Keratinocyte (primary cell): ENCODE data around the gene FAR1. TPM values are rescaled to one million over a fixed set of nuclear protein-coding genes. Genes with fewer than 3 reads are reported as not detected.

Experiments
- DNase-seq: peaks from one replicate; pipeline ENCODE4 v3.0.0-alpha.2; 2011; ENCODE audit warnings: low read depth, missing footprints, low spot score
- FAIRE-seq: peaks from 2 replicates; lab custom pipeline; 2011; peaks lifted over from hg19 to GRCh38; lab: Jason Lieb, UNC
- H2AFZ ChIP-seq: 2 replicates; pipeline ENCODE4 v1.6.0; 2012; ENCODE audit warnings: low read length, control low read depth, inconsistent platforms; ENCODE audit not compliant: control insufficient read depth
- H3K27ac ChIP-seq: 2 replicates; pipeline ENCODE4 v1.5.1; 2011; ENCODE audit warnings: low read length; ENCODE audit not compliant: control insufficient read depth, insufficient read depth
- H3K27me3 ChIP-seq: 3 replicates; pipeline ENCODE4 v1.6.0; 2011; ENCODE audit warnings: low read length; ENCODE audit not compliant: control insufficient read depth, insufficient read depth; ENCODE audit errors: extremely low read depth
- H3K36me3 ChIP-seq, 2 experiments: 2 replicates in 1 of 2; 3 replicates in 1 of 2; pipeline ENCODE4 v1.5.1; 2011; ENCODE audit warnings: low read length in 2 of 2, mild to moderate bottlenecking in 1 of 2; ENCODE audit not compliant: control insufficient read depth in 2 of 2, insufficient read depth in 2 of 2; ENCODE audit errors: extremely low read depth in 1 of 2
- H3K4me1 ChIP-seq: 3 replicates; pipeline ENCODE4 v1.5.1; 2011; ENCODE audit warnings: low read length; ENCODE audit not compliant: control insufficient read depth, insufficient read depth; ENCODE audit errors: extremely low read depth
- H3K4me2 ChIP-seq: 3 replicates; pipeline ENCODE4 v1.6.0; 2011; ENCODE audit warnings: low read depth, low read length; ENCODE audit not compliant: control insufficient read depth, insufficient read depth; ENCODE audit errors: extremely low read depth
- H3K4me3 ChIP-seq, 3 experiments: fragments of 200-600 bp in 1 of 3; sonication (generic) in 1 of 3; 2 replicates in 2 of 3; 3 replicates in 1 of 3; pipeline ENCODE4 v1.5.1; 2011 to 2016; ENCODE audit warnings: low read length in 3 of 3, mild to moderate bottlenecking in 3 of 3, control low read depth in 2 of 3, inconsistent platforms in 1 of 3, low read depth in 1 of 3, mixed read lengths in 1 of 3, mixed run types in 1 of 3, moderate library complexity in 1 of 3; ENCODE audit not compliant: control insufficient read depth in 2 of 3, insufficient read depth in 2 of 3; ENCODE audit errors: extremely low read depth in 1 of 3
- H3K79me2 ChIP-seq: 2 replicates; pipeline ENCODE4 v1.6.0; 2012; ENCODE audit warnings: low read length; ENCODE audit not compliant: control insufficient read depth, insufficient read depth
- H3K9ac ChIP-seq: 3 replicates; pipeline ENCODE4 v1.6.0; 2011; ENCODE audit warnings: low read length; ENCODE audit not compliant: control insufficient read depth, insufficient read depth; ENCODE audit errors: extremely low read depth
- H3K9me1 ChIP-seq: 3 replicates; pipeline ENCODE4 v1.6.0; 2011; ENCODE audit warnings: low read length; ENCODE audit not compliant: control insufficient read depth, insufficient read depth; ENCODE audit errors: extremely low read depth
- H3K9me3 ChIP-seq: 2 replicates; pipeline ENCODE4 v1.5.1; 2012; ENCODE audit warnings: low read depth, low read length; ENCODE audit not compliant: control insufficient read depth
- H4K20me1 ChIP-seq: 3 replicates; pipeline ENCODE4 v1.6.0; 2011; ENCODE audit warnings: low read length; ENCODE audit not compliant: control insufficient read depth, insufficient read depth; ENCODE audit errors: extremely low read depth
- CTCF ChIP-seq, 3 experiments: IDR thresholded peaks in 1 of 3; conservative IDR thresholded peaks in 1 of 3; optimal IDR thresholded peaks in 1 of 3; 2 replicates in 2 of 3; 3 replicates in 1 of 3; pipeline versions ENCODE3 to v1.5.1; 2011; ENCODE audit warnings: low read length in 3 of 3, mild to moderate bottlenecking in 3 of 3, moderate library complexity in 2 of 3, control low read depth in 1 of 3, inconsistent platforms in 1 of 3; ENCODE audit not compliant: insufficient read depth in 2 of 3; ENCODE audit errors: extremely low read depth in 1 of 3
- EZH2 ChIP-seq: IDR thresholded peaks from one replicate; pipeline ENCODE4 v1.6.1; 2012; ENCODE audit warnings: inconsistent platforms, mild to moderate bottlenecking, low read length, moderate library complexity
- dilution Hi-C: fragments of 300-500 bp; cut with MboI; formaldehyde crosslinking; loops from one replicate; pipeline ENCODE4 v1.7.0; 2020; ENCODE audit warnings: low sequenced_read_pairs; ENCODE audit not compliant: extremely low pct_ligation_motif_present
- polyA plus RNA-seq, 5 experiments: library from polyadenylated mRNA; depleted of rRNA in 3 of 5; stranded (reverse) in 3 of 5; stranded (forward) in 1 of 5; unstranded in 1 of 5; fragments of >200 nt; gene quantifications; 1 replicate in 1 of 5; 2 replicates in 3 of 5; 3 replicates in 1 of 5; pipeline versions ENCODE4 v1.2.1 to v1.2.3, GENCODE V29; 2011 to 2012; ENCODE audit warnings: missing spikeins in 2 of 5, low read depth in 1 of 5, low replicate concordance in 1 of 5

Gene FAR1
- polyA plus RNA-seq, 1 donor (not counting 4 experiments of a cell fraction or from before 2014, with no cell fraction given) = 140 TPM

- dilution Hi-C loops = no loop called here
- peaks cover 77% of the 10 kb centered on the region for H3K79me2 ChIP-seq
These were observed 25.6 kb downstream of the FAR1 start for GRCh38 chr11:13694115-13694514.

GRCh38 chr11:13695886-13696285 lies 27.4 kb downstream of the FAR1 start:
- DNase-seq (no peak), FAIRE-seq (no peak)
- peaks cover 10 to 13% of the 10 kb centered on the region in 2 experiments for H3K36me3 ChIP-seq
- H3K9me1 ChIP-seq = peaks cover 2% of the 10 kb centered on the region
- H4K20me1 ChIP-seq = peaks cover 19% of the 10 kb centered on the region
- no peaks in the 10 kb centered on the region for H3K9me3 ChIP-seq
- no peak overlapping the region for H3K9ac ChIP-seq
- dilution Hi-C loops = no loop called here
- H2AFZ ChIP-seq = no peak overlapping the region
- H3K79me2 ChIP-seq = peaks cover 61% of the 10 kb centered on the region
- H3K27ac ChIP-seq = no peak overlapping the region
- H3K4me3 ChIP-seq = no peak overlapping the region
- no peak for TF ChIP-seq CTCF (optimal IDR thresholded peaks at IDR 0.05 in 1 of 3, IDR thresholded peaks at IDR 0.05 in 1 of 3, conservative IDR thresholded peaks at IDR 0.05 in 1 of 3; ENCODE audit: extremely low read depth in 1 of 3, insufficient read depth in 2 of 3, low read length in 3 of 3)
- TF ChIP-seq EZH2 = no peak
- H3K27me3 ChIP-seq = no peaks in the 10 kb centered on the region
- peaks cover 7% of the 10 kb centered on the region for H3K4me1 ChIP-seq
- H3K4me2 ChIP-seq = no peak overlapping the region

More at GRCh38 chr11:13694115-13694514, 25.6 kb downstream of the FAR1 start:
- H3K4me2 ChIP-seq = no peak overlapping the region
- TF ChIP-seq EZH2 = no peak
- TF ChIP-seq CTCF (optimal IDR thresholded peaks at IDR 0.05 in 1 of 3, IDR thresholded peaks at IDR 0.05 in 1 of 3, conservative IDR thresholded peaks at IDR 0.05 in 1 of 3; ENCODE audit: extremely low read depth in 1 of 3, insufficient read depth in 2 of 3, low read length in 3 of 3) = no peak
- H3K4me3 ChIP-seq = no peak overlapping the region
- no peaks in the 10 kb centered on the region for H3K9me3 ChIP-seq
- H3K27me3 ChIP-seq = no peaks in the 10 kb centered on the region
- H4K20me1 ChIP-seq = peaks cover 19% of the 10 kb centered on the region
- H3K27ac ChIP-seq = no peak overlapping the region
- peaks cover 10 to 13% of the 10 kb centered on the region in 2 experiments for H3K36me3 ChIP-seq
- no peak overlapping the region for H2AFZ ChIP-seq
- H3K4me1 ChIP-seq = peaks cover 7% of the 10 kb centered on the region
- H3K9ac ChIP-seq = no peak overlapping the region
- FAIRE-seq = no peak
- DNase-seq = no peak
- peaks cover 2% of the 10 kb centered on the region for H3K9me1 ChIP-seq
